DMS 273 treated with DMSO at 0.1 percent for 48 hours (cell line): ENCODE measurements around the gene GPRIN3.

Experiments used
- DNase-seq: peaks from one replicate; lab custom pipeline; 2025; lab: John Stamatoyannopoulos, UW

Gene GPRIN3

DNA sequence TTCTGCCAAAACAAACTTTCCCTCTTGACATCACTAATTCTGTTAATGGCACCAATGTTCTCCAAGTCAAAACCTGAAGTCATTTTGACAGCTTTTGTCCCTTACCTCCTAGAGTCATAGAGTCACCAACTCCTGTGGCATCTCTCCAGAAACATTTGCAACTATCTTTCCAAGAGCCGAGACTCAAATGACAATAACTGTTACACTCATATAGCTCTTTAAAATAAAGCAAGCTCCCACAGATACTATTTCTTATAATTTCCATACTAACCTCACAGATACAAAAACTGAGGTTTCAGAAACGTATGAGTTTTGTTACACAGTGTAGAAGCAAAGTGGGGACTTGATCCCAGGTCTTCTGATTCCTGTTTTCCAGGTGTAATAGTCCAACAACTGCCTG is 18.3 kb downstream of the GPRIN3 start:
- DNase-seq, result no peak

GRCh38 chr4:89288430-89288829 is 19.2 kb downstream of the GPRIN3 start:
- DNase-seq, result no peak

GRCh38 chr4:89287945-89288344 is 19.7 kb downstream of the GPRIN3 start:
- no peak for DNase-seq

DNA sequence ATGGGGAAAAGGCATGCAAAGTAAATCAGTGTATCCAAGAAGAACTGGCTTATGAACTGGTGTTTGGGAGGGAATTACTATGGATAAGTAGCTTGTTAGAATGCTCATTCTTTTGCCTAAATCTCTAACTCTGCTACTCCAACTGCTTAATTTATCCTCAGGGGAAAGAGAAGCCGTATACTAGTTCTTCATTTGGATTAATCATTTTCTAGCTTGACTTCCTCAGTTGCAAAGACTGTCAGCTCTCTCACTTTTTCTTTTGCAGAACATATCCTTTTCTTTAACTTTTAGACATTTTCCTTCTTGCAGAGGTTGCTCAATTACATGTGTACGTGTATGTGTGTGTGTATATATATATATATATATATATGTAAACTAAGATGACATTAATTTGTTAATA is 21.9 kb downstream of the GPRIN3 start:
- DNase-seq, result no peak

- DNase-seq, result no peak
These were observed 22.8 kb downstream of the GPRIN3 start for GRCh38 chr4:89284828-89285227.

DNA sequence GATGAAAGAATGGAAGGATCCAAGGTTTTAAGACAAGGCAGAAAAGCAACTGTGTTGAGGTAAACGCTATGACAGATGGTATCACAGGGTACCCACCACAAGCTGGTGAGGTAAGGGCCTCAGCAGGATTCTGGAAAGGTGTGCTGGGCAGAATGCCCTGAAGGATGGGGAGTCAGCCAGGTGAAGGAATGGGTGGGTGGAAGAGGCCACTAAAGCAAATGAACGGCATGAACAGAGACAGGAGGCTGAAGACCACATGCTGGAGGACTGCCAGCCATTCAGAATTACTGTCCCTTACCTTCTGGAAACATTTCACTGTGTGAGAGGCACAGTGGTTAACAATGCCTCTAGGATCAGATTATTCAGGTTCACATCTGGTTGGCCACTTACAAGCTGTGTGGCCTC is 23.6 kb downstream of the GPRIN3 start:
- DNase-seq, result no peak

DNA sequence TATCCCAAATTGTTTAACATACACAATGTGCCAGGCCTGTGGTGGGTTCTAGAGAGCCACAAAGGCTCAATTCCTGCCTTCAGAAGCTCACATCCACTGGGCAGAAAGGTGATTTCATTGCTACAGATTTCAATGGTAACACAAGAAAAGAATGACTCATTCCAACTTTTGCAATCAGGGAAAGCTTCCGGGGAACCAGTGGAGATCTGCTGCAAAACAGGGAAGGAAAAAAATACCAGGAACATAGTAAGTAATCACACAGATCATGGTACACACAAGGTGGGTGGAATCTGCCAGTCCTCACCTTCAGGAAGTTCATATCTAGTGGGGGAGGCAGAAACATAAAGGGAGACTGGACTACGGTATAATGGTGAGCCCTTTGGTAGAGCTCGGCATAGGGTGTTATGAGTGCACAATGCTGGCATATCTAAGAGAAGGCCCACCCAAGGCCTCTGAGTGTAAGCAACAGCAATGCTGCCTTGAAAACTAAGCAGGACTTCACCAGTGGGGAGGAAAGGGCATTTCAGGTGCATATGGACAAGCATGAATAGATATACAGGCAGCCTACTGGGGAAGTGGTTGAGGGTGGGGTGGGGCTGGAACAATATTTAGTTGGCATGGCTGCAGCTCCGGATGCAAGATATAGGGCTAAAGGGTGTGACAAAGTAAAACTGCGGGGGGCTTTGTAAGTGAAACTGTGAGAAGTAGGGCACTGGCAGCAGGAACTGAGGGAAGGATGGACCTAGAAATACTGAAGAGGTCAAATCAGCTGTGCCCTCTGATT is 24.2 kb downstream of the GPRIN3 start:
- DNase-seq, result no peak

- DNase-seq, result no peak
These were observed 28.2 kb downstream of the GPRIN3 start for GRCh38 chr4:89279385-89279784.

DNA sequence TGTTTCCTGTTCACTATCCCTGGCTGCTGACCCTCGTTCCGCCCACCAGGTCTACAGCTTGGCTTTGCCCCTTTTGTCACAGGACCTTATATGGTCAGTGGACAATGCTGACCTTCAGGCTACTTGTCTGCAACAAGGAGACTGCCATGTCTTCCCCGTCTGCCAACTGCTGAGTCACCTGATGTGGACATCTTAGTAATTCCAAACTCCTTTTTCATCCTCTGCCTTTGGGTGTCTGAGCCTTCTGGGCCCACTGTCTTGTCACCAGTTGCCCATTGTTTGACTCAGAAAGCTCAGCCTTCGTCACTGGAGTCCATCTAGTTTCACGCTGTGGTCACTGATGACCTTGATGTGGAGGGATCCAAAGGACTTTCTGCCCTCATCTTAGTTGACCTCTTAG is 30.2 kb downstream of the GPRIN3 start:
- DNase-seq, result no peak

DNA sequence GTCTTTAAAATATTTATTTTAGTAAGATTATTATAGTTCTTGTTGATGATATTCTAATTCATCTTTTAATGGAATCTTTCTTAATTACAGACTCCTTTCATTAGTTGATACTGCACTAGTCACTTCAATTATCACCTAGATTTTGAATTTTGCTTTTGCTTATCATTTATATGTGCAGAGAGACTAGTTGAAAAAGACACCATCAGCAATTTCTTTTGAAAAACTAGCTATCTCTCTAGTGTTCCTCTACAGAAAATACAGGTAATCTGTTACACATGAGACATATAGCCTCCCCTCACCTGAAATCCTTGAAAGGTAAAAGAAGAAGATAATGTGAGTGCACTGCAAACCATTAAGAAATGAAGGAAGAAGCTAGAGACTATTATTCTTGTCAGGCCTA is 31.3 kb downstream of the GPRIN3 start:
- DNase-seq, result no peak

- no peak for DNase-seq
These were observed 32.0 kb downstream of the GPRIN3 start for GRCh38 chr4:89275587-89275986.

GRCh38 chr4:89273741-89274141 is 33.9 kb downstream of the GPRIN3 start:
- no peak for DNase-seq

- DNase-seq, result no peak
These were observed 36.8 kb downstream of the GPRIN3 start for GRCh38 chr4:89270792-89271191.

DNA sequence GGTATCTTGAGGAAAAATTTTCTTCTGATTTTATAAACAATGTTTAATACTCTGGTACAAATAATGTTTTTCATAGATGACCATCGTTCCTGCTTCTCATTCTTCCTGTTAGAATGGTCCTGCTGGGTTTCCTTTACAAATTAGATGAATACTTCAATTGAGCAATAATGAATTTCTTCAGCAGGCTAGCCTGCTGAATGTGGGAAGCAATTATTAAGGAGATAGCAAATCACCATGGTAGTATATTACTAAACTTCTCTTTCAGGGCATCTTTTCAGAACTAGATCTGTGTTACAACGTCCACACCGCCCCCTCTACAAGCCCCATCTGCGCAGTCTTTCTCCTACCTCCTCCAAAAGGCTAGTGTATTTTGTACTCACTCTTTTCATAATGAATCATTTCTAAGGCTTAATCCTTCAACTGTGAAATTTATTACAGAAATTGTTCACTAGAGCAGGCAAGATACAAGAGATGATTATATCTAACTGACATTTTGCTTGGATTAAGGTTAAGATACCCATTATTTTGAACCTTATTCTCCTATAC is 38.4 kb downstream of the GPRIN3 start:
- no peak for DNase-seq

GRCh38 chr4:89268679-89269078 is 38.9 kb downstream of the GPRIN3 start:
- no peak for DNase-seq

GRCh38 chr4:89267846-89268245 is 39.8 kb downstream of the GPRIN3 start:
- DNase-seq, result no peak

GRCh38 chr4:89267392-89267791 is 40.2 kb downstream of the GPRIN3 start:
- DNase-seq, result no peak

GRCh38 chr4:89266128-89266527 is 41.5 kb downstream of the GPRIN3 start:
- no peak for DNase-seq

GRCh38 chr4:89263265-89263664 is 44.3 kb downstream of the GPRIN3 start:
- no peak for DNase-seq

DNA sequence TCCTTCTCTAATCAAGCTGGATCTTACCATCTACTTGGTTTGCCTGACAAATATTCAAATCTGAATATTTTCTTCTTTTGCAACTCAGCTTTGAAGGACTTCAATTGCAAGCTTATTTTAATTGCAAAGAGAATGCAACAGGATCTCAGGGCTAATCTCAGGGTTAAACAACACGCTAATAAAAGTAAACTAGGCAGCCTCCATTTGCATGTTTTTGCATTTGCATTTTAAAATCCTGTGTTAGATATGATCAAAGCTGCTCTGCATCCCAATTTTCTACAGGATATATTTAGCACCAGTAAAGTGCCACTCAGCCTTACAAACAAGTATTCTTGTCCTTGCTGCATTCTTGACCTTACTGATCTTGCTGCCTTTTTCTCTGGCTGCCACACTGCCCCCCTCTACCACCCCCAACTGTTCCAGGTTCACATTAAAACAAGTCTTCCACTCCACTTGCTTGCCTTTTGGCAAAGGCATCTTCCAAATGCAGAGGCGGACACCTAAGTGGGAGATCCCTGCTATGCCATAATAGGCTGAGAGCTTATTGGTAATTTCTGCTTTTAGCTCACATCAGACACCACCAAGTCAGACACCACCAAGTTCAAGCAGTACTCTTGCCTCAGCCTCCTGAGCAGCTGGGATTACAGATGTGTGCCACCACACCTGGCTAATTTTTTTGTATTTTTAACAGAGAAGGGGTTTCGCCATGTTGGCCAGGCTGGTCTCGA is 48.1 kb downstream of the GPRIN3 start:
- DNase-seq, result no peak

DNA sequence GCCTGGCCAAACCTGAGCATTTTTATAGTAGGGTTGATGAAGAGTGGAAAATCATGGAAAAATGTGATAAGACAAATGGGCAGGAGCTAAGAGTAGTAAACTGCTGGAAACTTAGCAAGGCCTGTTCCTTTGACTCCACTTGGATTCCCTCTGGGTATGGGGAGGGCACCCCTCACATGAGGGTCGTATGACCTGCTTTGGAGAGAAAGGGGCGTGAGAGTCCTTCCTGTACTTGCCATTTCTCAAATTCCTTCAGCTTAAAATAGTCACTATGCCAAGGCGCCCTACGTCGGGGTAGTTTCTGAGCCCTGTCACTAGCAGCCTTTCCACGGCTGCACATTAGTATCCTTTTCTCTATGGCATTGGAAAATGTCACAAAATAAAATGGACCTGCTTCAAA is 49.1 kb downstream of the GPRIN3 start:
- DNase-seq, result no peak

GRCh38 chr4:89257376-89257775 is 50.2 kb downstream of the GPRIN3 start:
- DNase-seq, result no peak

- DNase-seq, result no peak
These were observed 51.3 kb downstream of the GPRIN3 start for GRCh38 chr4:89256203-89256800.
